Liver (tissue), 3 donors: Measurements from ENCODE around the gene RNF10.

Experiments
- ATF3 ChIP-seq: IDR thresholded peaks from 2 replicates; pipeline ENCODE4 v1.6.1; 2016; ENCODE audit warnings: antibody characterized with exemption
- CTCF ChIP-seq: fragments of 150-350 bp; IDR thresholded peaks from 2 replicates; pipeline ENCODE4 v1.5.1; 2017; ENCODE audit warnings: improper control_type of control experiment, low read depth, low read length; ENCODE audit not compliant: missing input control
- EGR1 ChIP-seq, 2 donors: IDR thresholded peaks; 2 replicates each; pipeline ENCODE4 v1.6.1; 2016 to 2018; ENCODE audit warnings: antibody characterized with exemption in 2 of 2, low read depth in 2 of 2
- FOXA1 ChIP-seq: IDR thresholded peaks from 2 replicates; pipeline ENCODE4 v1.6.1; 2016; ENCODE audit warnings: antibody characterized with exemption
- HNF4A ChIP-seq, 2 donors: conservative IDR thresholded peaks; 2 replicates each; pipeline ENCODE4 v1.6.1; 2016; ENCODE audit warnings: antibody characterized with exemption in 2 of 2, mild to moderate bottlenecking in 2 of 2
- HNF4G ChIP-seq: IDR thresholded peaks from 2 replicates; pipeline ENCODE4 v1.6.1; 2016; ENCODE audit warnings: antibody characterized with exemption
- MAX ChIP-seq: IDR thresholded peaks from 2 replicates; pipeline ENCODE4 v1.6.1; 2016; ENCODE audit warnings: antibody characterized with exemption
- RAD21 ChIP-seq, 2 donors: IDR thresholded peaks; 2 replicates each; pipeline ENCODE4 v1.6.1; 2016; ENCODE audit warnings: antibody characterized with exemption in 2 of 2, mild to moderate bottlenecking in 2 of 2
- REST ChIP-seq: IDR thresholded peaks from 2 replicates; pipeline ENCODE4 v1.6.1; 2016; ENCODE audit warnings: antibody characterized with exemption, mild to moderate bottlenecking
- RXRA ChIP-seq, 2 donors: IDR thresholded peaks; 2 replicates each; pipeline ENCODE4 v1.6.1; 2017 to 2018; ENCODE audit warnings: antibody characterized with exemption in 2 of 2, mild to moderate bottlenecking in 1 of 2
- TAF1 ChIP-seq: conservative IDR thresholded peaks from 2 replicates; pipeline ENCODE4 v1.6.1; 2016; ENCODE audit warnings: antibody characterized with exemption, mild to moderate bottlenecking
- YY1 ChIP-seq: IDR thresholded peaks from 2 replicates; pipeline ENCODE4 v1.6.1; 2016; ENCODE audit warnings: antibody characterized with exemption, mild to moderate bottlenecking
- ZBTB33 ChIP-seq: IDR thresholded peaks from 2 replicates; pipeline ENCODE4 v1.6.1; 2016; ENCODE audit warnings: antibody characterized with exemption
- donor health status: healthy.
- donor health status: healthy.

GRCh38 chr12:120597861-120598260 lies 63.7 kb downstream of the RNF10 start:
- TF ChIP-seq CTCF, result no peak
- TF ChIP-seq FOXA1, result no peak
- no peak for TF ChIP-seq REST
- no peak for TF ChIP-seq MAX
- no peak for TF ChIP-seq ZBTB33
- no peak for TF ChIP-seq ATF3
- TF ChIP-seq TAF1, result no peak
- TF ChIP-seq RXRA (IDR thresholded peaks at IDR 0.05), result no peak
- TF ChIP-seq HNF4A (conservative IDR thresholded peaks at IDR 0.05), result no peak
- no peak for TF ChIP-seq RAD21 (IDR thresholded peaks at IDR 0.05)
- no peak for TF ChIP-seq EGR1 (IDR thresholded peaks at IDR 0.05; ENCODE audit: low read depth in 2 of 2)
- TF ChIP-seq YY1, result no peak
- no peak for TF ChIP-seq HNF4G
